Mononuclear cell (primary cell): ENCODE results near the gene TANGO6. TPM values are rescaled to one million over a fixed set of nuclear protein-coding genes. Genes with fewer than 3 reads are reported as not detected.

Source experiments
- H3K27me3 ChIP-seq: 2 replicates; pipeline ENCODE4 v1.6.0; 2011; ENCODE audit warnings: low read length, control low read depth; ENCODE audit not compliant: insufficient read depth
- H3K4me1 ChIP-seq: 2 replicates; pipeline ENCODE4 v1.5.1; 2011; ENCODE audit warnings: mild to moderate bottlenecking, low read length, control low read depth; ENCODE audit not compliant: insufficient read depth
- H3K4me3 ChIP-seq: 2 replicates; pipeline ENCODE4 v1.5.1; 2011; ENCODE audit warnings: mild to moderate bottlenecking, low read length, moderate library complexity
- H3K9me3 ChIP-seq: 2 replicates; pipeline ENCODE4 v1.5.1; 2011; ENCODE audit warnings: low read depth, mild to moderate bottlenecking, control low read depth, low read length
- total RNA-seq: library from RNA; depleted of rRNA; stranded (reverse); fragments of >200 nt; gene quantifications from one replicate; pipeline ENCODE4 v1.2.3, GENCODE V29; 2012

TANGO6 gene
- total RNA-seq, 1 donor = 15.2 TPM

- Histone ChIP-seq H3K4me3 (no peak overlapping the region), H3K4me1 (no peaks in the 10 kb centered on the region), H3K9me3 (no peaks in the 10 kb centered on the region), H3K27me3 (no peaks in the 10 kb centered on the region)
Observed at GRCh38 chr16:68915589-68915988, 72.3 kb downstream of the TANGO6 start.

- H3K4me1 ChIP-seq = no peaks in the 10 kb centered on the region
- H3K4me3 ChIP-seq = no peak overlapping the region
- H3K27me3 ChIP-seq = no peaks in the 10 kb centered on the region
- no peaks in the 10 kb centered on the region for H3K9me3 ChIP-seq
Observed at GRCh38 chr16:68917541-68917940, 74.2 kb downstream of the TANGO6 start.

- H3K4me3 ChIP-seq = no peak overlapping the region
- H3K9me3 ChIP-seq = no peaks in the 10 kb centered on the region
- no peaks in the 10 kb centered on the region for H3K4me1 ChIP-seq
- H3K27me3 ChIP-seq = no peaks in the 10 kb centered on the region
Observed at GRCh38 chr16:68920349-68920748, 77.0 kb downstream of the TANGO6 start.

- H3K27me3 ChIP-seq = no peaks in the 10 kb centered on the region
Observed at GRCh38 chr16:68921637-68922036, 78.3 kb downstream of the TANGO6 start.

GRCh38 chr16:68923116-68923515 lies 79.8 kb downstream of the TANGO6 start:
- Histone ChIP-seq H3K4me1 (no peaks in the 10 kb centered on the region), H3K9me3 (no peaks in the 10 kb centered on the region), H3K4me3 (no peak overlapping the region), H3K27me3 (no peaks in the 10 kb centered on the region)

More at GRCh38 chr16:68921637-68922036, 78.3 kb downstream of the TANGO6 start:
- Histone ChIP-seq H3K9me3 (no peaks in the 10 kb centered on the region), H3K4me3 (no peak overlapping the region), H3K4me1 (no peaks in the 10 kb centered on the region)

- Histone ChIP-seq H3K9me3 (no peaks in the 10 kb centered on the region), H3K4me3 (no peak overlapping the region), H3K27me3 (no peaks in the 10 kb centered on the region), H3K4me1 (no peaks in the 10 kb centered on the region)
Observed at GRCh38 chr16:68927018-68927417, 83.7 kb downstream of the TANGO6 start.

- Histone ChIP-seq H3K9me3 (no peaks in the 10 kb centered on the region), H3K27me3 (no peaks in the 10 kb centered on the region), H3K4me1 (no peaks in the 10 kb centered on the region), H3K4me3 (no peak overlapping the region)
Observed at GRCh38 chr16:68931196-68931595, 87.9 kb downstream of the TANGO6 start.

- Histone ChIP-seq H3K9me3 (no peaks in the 10 kb centered on the region), H3K4me3 (no peak overlapping the region), H3K27me3 (no peaks in the 10 kb centered on the region), H3K4me1 (no peaks in the 10 kb centered on the region)
Observed at GRCh38 chr16:68934402-68934801, 91.1 kb downstream of the TANGO6 start.

- Histone ChIP-seq H3K4me1 (no peaks in the 10 kb centered on the region), H3K4me3 (no peak overlapping the region), H3K27me3 (no peaks in the 10 kb centered on the region), H3K9me3 (no peaks in the 10 kb centered on the region)
Observed at GRCh38 chr16:68935008-68935407, 91.7 kb downstream of the TANGO6 start.

GRCh38 chr16:68936736-68937631 lies 93.7 kb downstream of the TANGO6 start:
- no peaks in the 10 kb centered on the region for H3K27me3 ChIP-seq
- H3K4me3 ChIP-seq = no peak overlapping the region
- no peaks in the 10 kb centered on the region for H3K4me1 ChIP-seq
- H3K9me3 ChIP-seq = no peaks in the 10 kb centered on the region

GRCh38 chr16:68939692-68940320 lies 96.5 kb downstream of the TANGO6 start:
- H3K27me3 ChIP-seq = no peaks in the 10 kb centered on the region
- no peak overlapping the region for H3K4me3 ChIP-seq
- H3K4me1 ChIP-seq = no peaks in the 10 kb centered on the region
- peaks cover 5% of the 10 kb centered on the region for H3K9me3 ChIP-seq

GRCh38 chr16:68940816-68941215 lies 97.5 kb downstream of the TANGO6 start:
- no peak overlapping the region for H3K4me3 ChIP-seq
- no peaks in the 10 kb centered on the region for H3K27me3 ChIP-seq
- H3K4me1 ChIP-seq = no peaks in the 10 kb centered on the region
- H3K9me3 ChIP-seq = peaks cover 5% of the 10 kb centered on the region

- no peaks in the 10 kb centered on the region for H3K4me1 ChIP-seq
- H3K4me3 ChIP-seq = no peak overlapping the region
- no peaks in the 10 kb centered on the region for H3K27me3 ChIP-seq
- H3K9me3 ChIP-seq = peaks cover 5% of the 10 kb centered on the region
Observed at GRCh38 chr16:68943961-68944360, 100.6 kb downstream of the TANGO6 start.

- Histone ChIP-seq H3K4me1 (no peaks in the 10 kb centered on the region), H3K27me3 (no peaks in the 10 kb centered on the region), H3K4me3 (no peak overlapping the region)
Observed at GRCh38 chr16:68948230-68948910, 105.0 kb downstream of the TANGO6 start.

More at GRCh38 chr16:68948230-68948910, 105.0 kb downstream of the TANGO6 start:
- H3K9me3 ChIP-seq = peaks cover 5% of the 10 kb centered on the region
